ENCODE results near the gene DLGAP1.

The DLGAP1 gene

DNA sequence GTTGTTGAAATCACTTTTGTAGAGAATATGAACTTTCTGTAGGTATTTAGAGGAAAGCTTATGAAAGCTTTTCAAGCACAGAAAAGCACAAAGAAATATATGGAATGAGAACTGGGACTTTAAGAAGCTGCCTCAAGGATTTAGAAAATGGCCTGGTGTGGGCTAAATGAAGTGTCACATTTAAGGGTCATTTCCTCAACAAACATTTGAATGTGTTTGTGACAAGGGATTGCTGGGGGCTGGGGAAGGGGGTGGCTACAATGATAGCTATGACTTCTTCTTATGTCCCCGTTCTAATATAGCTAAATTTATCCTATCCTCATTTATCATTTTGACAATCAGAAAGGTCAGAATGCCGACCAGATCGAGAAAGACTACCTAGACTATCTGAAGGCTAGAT, 69.2 kb downstream of the DLGAP1 start:
- no peak overlapping the region for H2AFZ ChIP-seq (ENCODE audit: low read depth, low read length, severe bottlenecking)
- H3K9ac ChIP-seq (ENCODE audit: low read length) = no peak overlapping the region
- H3K27ac ChIP-seq (ENCODE audit: low read depth, low read length) = no peak overlapping the region
- H3K4me3 ChIP-seq (ENCODE audit: insufficient read depth, low read length, poor library complexity, severe bottlenecking) = no peak overlapping the region
- TF ChIP-seq, protein P1, sequence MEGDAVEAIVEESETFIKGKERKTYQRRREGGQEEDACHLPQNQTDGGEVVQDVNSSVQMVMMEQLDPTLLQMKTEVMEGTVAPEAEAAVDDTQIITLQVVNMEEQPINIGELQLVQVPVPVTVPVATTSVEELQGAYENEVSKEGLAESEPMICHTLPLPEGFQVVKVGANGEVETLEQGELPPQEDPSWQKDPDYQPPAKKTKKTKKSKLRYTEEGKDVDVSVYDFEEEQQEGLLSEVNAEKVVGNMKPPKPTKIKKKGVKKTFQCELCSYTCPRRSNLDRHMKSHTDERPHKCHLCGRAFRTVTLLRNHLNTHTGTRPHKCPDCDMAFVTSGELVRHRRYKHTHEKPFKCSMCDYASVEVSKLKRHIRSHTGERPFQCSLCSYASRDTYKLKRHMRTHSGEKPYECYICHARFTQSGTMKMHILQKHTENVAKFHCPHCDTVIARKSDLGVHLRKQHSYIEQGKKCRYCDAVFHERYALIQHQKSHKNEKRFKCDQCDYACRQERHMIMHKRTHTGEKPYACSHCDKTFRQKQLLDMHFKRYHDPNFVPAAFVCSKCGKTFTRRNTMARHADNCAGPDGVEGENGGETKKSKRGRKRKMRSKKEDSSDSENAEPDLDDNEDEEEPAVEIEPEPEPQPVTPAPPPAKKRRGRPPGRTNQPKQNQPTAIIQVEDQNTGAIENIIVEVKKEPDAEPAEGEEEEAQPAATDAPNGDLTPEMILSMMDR (IDR thresholded peaks at IDR 0.05; ENCODE audit: insufficient read depth, low read length, poor library complexity, severe bottlenecking) = no peak
- TF ChIP-seq EZH2phosphoT487 (conservative IDR thresholded peaks at IDR 0.05; ENCODE audit: low read length) = no peak
- H3F3A ChIP-seq (ENCODE audit: insufficient read depth) = no peaks in the 10 kb centered on the region
- no peaks in the 10 kb centered on the region for H3K36me3 ChIP-seq (ENCODE audit: low read length)
- H4K20me1 ChIP-seq (ENCODE audit: low read depth, low read length) = no peaks in the 10 kb centered on the region
- H3K9me2 ChIP-seq (replicated peaks; ENCODE audit: insufficient read depth, low read length) = no peaks in the 10 kb centered on the region
- H3K79me2 ChIP-seq (ENCODE audit: insufficient read depth, low read length) = no peaks in the 10 kb centered on the region
- no peaks in the 10 kb centered on the region for H3K9me3 ChIP-seq (ENCODE audit: insufficient read depth, low read length)
- H3K27me3 ChIP-seq (ENCODE audit: low read length) = no peaks in the 10 kb centered on the region
- H3K4me2 ChIP-seq (ENCODE audit: low read depth, low read length, poor library complexity, severe bottlenecking) = no peak overlapping the region

DNA sequence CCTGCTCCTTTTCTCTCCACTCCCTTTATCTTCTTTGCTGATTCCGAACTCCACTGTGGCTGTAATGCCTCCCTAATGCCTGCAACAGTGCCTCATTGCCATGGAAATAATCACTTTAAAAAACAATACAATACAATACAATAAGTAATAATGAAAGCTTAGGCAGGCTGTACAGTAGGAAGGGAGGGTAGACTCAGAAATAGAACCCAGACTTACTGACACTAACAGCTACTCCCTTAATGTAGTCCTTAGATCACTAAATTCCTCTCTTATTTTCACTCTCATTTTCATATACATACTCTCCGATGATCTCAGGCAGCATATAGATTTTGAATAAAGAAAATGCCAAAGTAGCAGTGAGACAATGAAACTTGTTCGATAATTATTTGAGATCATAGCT, 70.2 kb downstream of the DLGAP1 start:
- Histone ChIP-seq H3K4me3 (ENCODE audit: insufficient read depth, low read length, poor library complexity, severe bottlenecking) (no peak overlapping the region), H3K36me3 (ENCODE audit: low read length) (no peaks in the 10 kb centered on the region), H3K4me2 (ENCODE audit: low read depth, low read length, poor library complexity, severe bottlenecking) (no peak overlapping the region), H3K9ac (ENCODE audit: low read length) (no peak overlapping the region), H2AFZ (ENCODE audit: low read depth, low read length, severe bottlenecking) (no peak overlapping the region), H3K27me3 (ENCODE audit: low read length) (no peaks in the 10 kb centered on the region), H3F3A (ENCODE audit: insufficient read depth) (no peaks in the 10 kb centered on the region), H3K9me2 (replicated peaks; ENCODE audit: insufficient read depth, low read length) (no peaks in the 10 kb centered on the region), H3K27ac (ENCODE audit: low read depth, low read length) (no peak overlapping the region), H3K79me2 (ENCODE audit: insufficient read depth, low read length) (no peaks in the 10 kb centered on the region), H3K9me3 (ENCODE audit: insufficient read depth, low read length) (no peaks in the 10 kb centered on the region), H4K20me1 (ENCODE audit: low read depth, low read length) (no peaks in the 10 kb centered on the region)
- no peak for TF ChIP-seq EZH2phosphoT487 (conservative IDR thresholded peaks at IDR 0.05; ENCODE audit: low read length)
- TF ChIP-seq, protein P1 (IDR thresholded peaks at IDR 0.05; ENCODE audit: insufficient read depth, low read length, poor library complexity, severe bottlenecking) = no peak

GRCh38 chr18:4374564-4374963, 80.5 kb downstream of the DLGAP1 start:
- Histone ChIP-seq H2AFZ (ENCODE audit: low read depth, low read length, severe bottlenecking) (no peak overlapping the region), H3K9me3 (ENCODE audit: insufficient read depth, low read length) (no peaks in the 10 kb centered on the region)

More at GRCh38 chr18:4374564-4374963, 80.5 kb downstream of the DLGAP1 start:
- Histone ChIP-seq H3K4me3 (ENCODE audit: insufficient read depth, low read length, poor library complexity, severe bottlenecking) (no peak overlapping the region), H3K9ac (ENCODE audit: low read length) (no peak overlapping the region), H3K4me2 (ENCODE audit: low read depth, low read length, poor library complexity, severe bottlenecking) (no peak overlapping the region), H3F3A (ENCODE audit: insufficient read depth) (no peaks in the 10 kb centered on the region), H3K9me2 (replicated peaks; ENCODE audit: insufficient read depth, low read length) (no peaks in the 10 kb centered on the region), H3K27ac (ENCODE audit: low read depth, low read length) (no peak overlapping the region), H3K36me3 (ENCODE audit: low read length) (no peaks in the 10 kb centered on the region), H3K79me2 (ENCODE audit: insufficient read depth, low read length) (no peaks in the 10 kb centered on the region), H3K27me3 (ENCODE audit: low read length) (no peaks in the 10 kb centered on the region), H4K20me1 (ENCODE audit: low read depth, low read length) (no peaks in the 10 kb centered on the region)
- no peak for TF ChIP-seq EZH2phosphoT487 (conservative IDR thresholded peaks at IDR 0.05; ENCODE audit: low read length)
- TF ChIP-seq, protein P1 (IDR thresholded peaks at IDR 0.05; ENCODE audit: insufficient read depth, low read length, poor library complexity, severe bottlenecking) = no peak
